Endothelial cell of umbilical vein (primary cell): ENCODE results near the gene PHOX2A.

Experiments
- EZH2 ChIP-seq: IDR thresholded peaks from 2 replicates; pipeline ENCODE4 v1.6.1; 2012; ENCODE audit warnings: borderline replicate concordance, low read depth, mild to moderate bottlenecking, moderate library complexity, low read length, inconsistent platforms; ENCODE audit not compliant: severe bottlenecking
- FOS ChIP-seq: IDR thresholded peaks from 2 replicates; pipeline ENCODE4 v1.6.1; 2011; ENCODE audit warnings: mild to moderate bottlenecking, low read length, moderate library complexity, borderline replicate concordance; ENCODE audit not compliant: insufficient read depth
- JUN ChIP-seq: IDR thresholded peaks from 2 replicates; pipeline ENCODE4 v1.6.1; 2011; ENCODE audit warnings: borderline replicate concordance, low read depth; ENCODE audit not compliant: insufficient read length, insufficient read depth
- POLR2A ChIP-seq: IDR thresholded peaks from 2 replicates; pipeline ENCODE4 v1.6.1; 2012; ENCODE audit warnings: low read depth, mild to moderate bottlenecking, control low read depth, low read length
- POLR2AphosphoS5 ChIP-seq: IDR thresholded peaks from 2 replicates; pipeline ENCODE4 v1.6.1; 2012; ENCODE audit warnings: low read depth, mild to moderate bottlenecking, control low read depth, low read length, moderate library complexity; ENCODE audit not compliant: insufficient read depth
- TF ChIP-seq, protein P1 (sequence below), 2 donors: IDR thresholded peaks; 1 replicate in 1 of 2; 2 replicates in 1 of 2; pipeline ENCODE4 v1.5.1; 2011; ENCODE audit warnings: low read length in 2 of 2, mild to moderate bottlenecking in 2 of 2, moderate library complexity in 2 of 2, control low read depth in 1 of 2, inconsistent platforms in 1 of 2, low read depth in 1 of 2; ENCODE audit not compliant: insufficient read depth in 1 of 2; ENCODE audit errors: extremely low read depth in 1 of 2
- TF ChIP-seq, protein P2 (sequence below): IDR thresholded peaks from 2 replicates; pipeline ENCODE4 v1.6.1; 2011; ENCODE audit not compliant: insufficient read depth, insufficient read length

DNA sequence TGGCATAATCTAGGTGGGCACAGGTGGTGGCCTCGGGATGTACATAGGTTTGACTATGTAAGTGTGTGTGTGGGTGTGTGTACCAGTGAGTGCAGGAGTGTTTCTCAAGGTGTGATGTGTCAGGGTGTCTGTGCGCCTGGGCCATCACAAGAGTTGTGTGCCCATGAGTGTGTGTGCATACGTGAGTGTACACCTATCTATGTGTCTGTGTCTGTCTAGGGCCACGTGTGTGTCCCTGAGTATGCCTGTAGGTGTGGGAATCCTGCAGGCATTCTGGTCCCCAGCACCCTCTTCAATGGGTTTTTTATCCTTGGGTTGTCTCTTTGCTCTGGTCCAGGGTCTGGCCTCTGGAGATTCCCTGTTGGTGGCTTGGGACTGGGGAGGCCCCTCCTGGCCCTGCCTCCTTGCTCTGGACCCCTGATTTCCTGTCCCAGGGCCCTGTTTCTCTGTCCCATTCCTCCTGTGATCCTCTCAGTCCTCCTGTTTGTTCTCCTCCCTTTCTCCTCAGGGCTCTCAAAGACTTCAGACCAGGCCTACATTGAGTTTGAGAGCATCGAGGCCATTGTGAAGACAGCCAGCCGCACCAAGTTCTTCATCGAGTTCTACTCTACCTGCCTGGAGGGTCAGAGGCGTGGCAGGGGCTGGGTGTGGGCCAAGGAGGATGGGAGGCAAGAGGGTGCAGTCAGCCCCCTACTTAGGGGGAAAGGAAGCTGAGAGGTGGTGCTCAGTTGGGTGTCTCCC is 10.0 kb downstream of the PHOX2A start:
- TF ChIP-seq, protein P1, sequence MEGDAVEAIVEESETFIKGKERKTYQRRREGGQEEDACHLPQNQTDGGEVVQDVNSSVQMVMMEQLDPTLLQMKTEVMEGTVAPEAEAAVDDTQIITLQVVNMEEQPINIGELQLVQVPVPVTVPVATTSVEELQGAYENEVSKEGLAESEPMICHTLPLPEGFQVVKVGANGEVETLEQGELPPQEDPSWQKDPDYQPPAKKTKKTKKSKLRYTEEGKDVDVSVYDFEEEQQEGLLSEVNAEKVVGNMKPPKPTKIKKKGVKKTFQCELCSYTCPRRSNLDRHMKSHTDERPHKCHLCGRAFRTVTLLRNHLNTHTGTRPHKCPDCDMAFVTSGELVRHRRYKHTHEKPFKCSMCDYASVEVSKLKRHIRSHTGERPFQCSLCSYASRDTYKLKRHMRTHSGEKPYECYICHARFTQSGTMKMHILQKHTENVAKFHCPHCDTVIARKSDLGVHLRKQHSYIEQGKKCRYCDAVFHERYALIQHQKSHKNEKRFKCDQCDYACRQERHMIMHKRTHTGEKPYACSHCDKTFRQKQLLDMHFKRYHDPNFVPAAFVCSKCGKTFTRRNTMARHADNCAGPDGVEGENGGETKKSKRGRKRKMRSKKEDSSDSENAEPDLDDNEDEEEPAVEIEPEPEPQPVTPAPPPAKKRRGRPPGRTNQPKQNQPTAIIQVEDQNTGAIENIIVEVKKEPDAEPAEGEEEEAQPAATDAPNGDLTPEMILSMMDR (IDR thresholded peaks at IDR 0.05; ENCODE audit: extremely low read depth in 1 of 2, insufficient read depth in 1 of 2, low read depth in 1 of 2, low read length in 2 of 2) = no peak
- TF ChIP-seq EZH2 (no peak), POLR2AphosphoS5 (no peak), POLR2A (peak; percentile 44), FOS (no peak), JUN (no peak)
- TF ChIP-seq, protein P2, sequence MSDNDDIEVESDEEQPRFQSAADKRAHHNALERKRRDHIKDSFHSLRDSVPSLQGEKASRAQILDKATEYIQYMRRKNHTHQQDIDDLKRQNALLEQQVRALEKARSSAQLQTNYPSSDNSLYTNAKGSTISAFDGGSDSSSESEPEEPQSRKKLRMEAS = no peak
